SK-N-SH treated with all-trans-retinoic acid at 6 μM for 48 hours (cell line): ENCODE measurements around the gene CCDC59.

ENCODE experiments used
- ATAC-seq: fragments of 200-7000 bp; cut with Tn5 transposase; 3 replicates; pipeline ENCODE4 v1.9.1; 2020; ENCODE audit warnings: mild to moderate bottlenecking, moderate library complexity
- ARNTL ChIP-seq: fragments of 450-650 bp; formaldehyde crosslinking; IDR thresholded peaks from 2 replicates; pipeline ENCODE4 v1.5.0; 2020; ENCODE audit warnings: low read depth, mild to moderate bottlenecking, moderate library complexity, borderline replicate concordance
- BACH2 ChIP-seq: fragments of 250-450 bp; sonication (Bioruptor Pico); IDR thresholded peaks from 2 replicates; pipeline ENCODE4 v1.9.0; 2021; ENCODE audit warnings: mild to moderate bottlenecking, borderline replicate concordance
- ESRRG ChIP-seq: fragments of 250-450 bp; sonication (Bioruptor Pico); IDR thresholded peaks from 2 replicates; pipeline ENCODE4 v1.6.1; 2021; ENCODE audit warnings: mild to moderate bottlenecking
- GLIS3 ChIP-seq: fragments of 250-450 bp; sonication (Bioruptor Pico); IDR thresholded peaks from 2 replicates; pipeline ENCODE4 v1.5.0; 2020; ENCODE audit warnings: mild to moderate bottlenecking, moderate library complexity
- ISL1 ChIP-seq: fragments of 250-450 bp; sonication (Bioruptor Pico); IDR thresholded peaks from 2 replicates; pipeline ENCODE4 v2.1.2; 2022; ENCODE audit warnings: mild to moderate bottlenecking, moderate library complexity
- OSR1 ChIP-seq: fragments of 250-450 bp; sonication (Bioruptor Pico); IDR thresholded peaks from 2 replicates; pipeline ENCODE4 v1.8.0; 2022; ENCODE audit warnings: moderate library complexity, mild to moderate bottlenecking, inconsistent platforms
- PPARA ChIP-seq: fragments of 250-450 bp; sonication (Bioruptor Pico); IDR thresholded peaks from 2 replicates; pipeline ENCODE4 v1.5.0; 2020; ENCODE audit warnings: mild to moderate bottlenecking, borderline replicate concordance
- RARB ChIP-seq: fragments of 250-450 bp; sonication (Bioruptor Pico); IDR thresholded peaks from 2 replicates; pipeline ENCODE4 v1.8.0; 2021; ENCODE audit warnings: mild to moderate bottlenecking, moderate library complexity
- SNAI2 ChIP-seq: fragments of 250-450 bp; sonication (Bioruptor Pico); IDR thresholded peaks from 2 replicates; pipeline ENCODE4 v1.5.0; 2020; ENCODE audit warnings: mild to moderate bottlenecking, moderate library complexity
- TCF4 ChIP-seq: fragments of 250-450 bp; sonication (Bioruptor Pico); IDR thresholded peaks from 2 replicates; pipeline ENCODE4 v1.8.0; 2021; ENCODE audit warnings: mild to moderate bottlenecking, moderate library complexity, borderline replicate concordance
- TOX ChIP-seq: fragments of 250-450 bp; sonication (Bioruptor Pico); IDR thresholded peaks from 2 replicates; pipeline ENCODE4 v1.8.0; 2021; ENCODE audit warnings: mild to moderate bottlenecking, moderate library complexity, borderline replicate concordance
- ZFP3 ChIP-seq: fragments of 250-450 bp; sonication (Bioruptor Pico); IDR thresholded peaks from 2 replicates; pipeline ENCODE4 v1.5.0; 2020; ENCODE audit warnings: mild to moderate bottlenecking, moderate library complexity
- ZFP30 ChIP-seq: fragments of 450-650 bp; formaldehyde crosslinking; IDR thresholded peaks from 2 replicates; pipeline ENCODE4 v1.5.0; 2022; ENCODE audit warnings: mild to moderate bottlenecking, moderate library complexity
- ZNF565 ChIP-seq: fragments of 450-650 bp; formaldehyde crosslinking; conservative IDR thresholded peaks from 2 replicates; pipeline ENCODE4 v1.5.0; 2020; ENCODE audit warnings: low read depth, mild to moderate bottlenecking, moderate library complexity
- ZNF70 ChIP-seq: fragments of 450-650 bp; formaldehyde crosslinking; IDR thresholded peaks from 2 replicates; pipeline ENCODE4 v1.5.0; 2020; ENCODE audit warnings: mild to moderate bottlenecking, moderate library complexity
- ZNF8 ChIP-seq: fragments of 450-650 bp; formaldehyde crosslinking; IDR thresholded peaks from 2 replicates; pipeline ENCODE4 v1.5.0; 2020; ENCODE audit warnings: mild to moderate bottlenecking, moderate library complexity
- TF ChIP-seq, protein P1 (sequence below): fragments of 250-450 bp; sonication (Bioruptor Pico); IDR thresholded peaks from 2 replicates; pipeline ENCODE4 v1.5.1; 2021; ENCODE audit warnings: mild to moderate bottlenecking, moderate library complexity
- TF ChIP-seq, protein P2 (sequence below): fragments of 250-450 bp; sonication (Bioruptor Pico); IDR thresholded peaks from 2 replicates; pipeline ENCODE4 v1.5.0; 2020; ENCODE audit warnings: mild to moderate bottlenecking, moderate library complexity
- TF ChIP-seq, protein P3 (sequence below): fragments of 250-450 bp; sonication (Bioruptor Pico); IDR thresholded peaks from 2 replicates; pipeline ENCODE4 v1.8.0; 2020; ENCODE audit warnings: mild to moderate bottlenecking, moderate library complexity, borderline replicate concordance
- TF ChIP-seq, protein P4 (sequence below): fragments of 250-450 bp; sonication (Bioruptor Pico); IDR thresholded peaks from 2 replicates; pipeline ENCODE4 v1.8.0; 2021; ENCODE audit warnings: low read depth, mild to moderate bottlenecking, moderate library complexity, borderline replicate concordance
- TF ChIP-seq, protein P5 (sequence below): fragments of 250-450 bp; sonication (Bioruptor Pico); IDR thresholded peaks from 2 replicates; pipeline ENCODE4 v1.5.1; 2020; ENCODE audit warnings: low read depth, mild to moderate bottlenecking, moderate library complexity

The CCDC59 gene

DNA sequence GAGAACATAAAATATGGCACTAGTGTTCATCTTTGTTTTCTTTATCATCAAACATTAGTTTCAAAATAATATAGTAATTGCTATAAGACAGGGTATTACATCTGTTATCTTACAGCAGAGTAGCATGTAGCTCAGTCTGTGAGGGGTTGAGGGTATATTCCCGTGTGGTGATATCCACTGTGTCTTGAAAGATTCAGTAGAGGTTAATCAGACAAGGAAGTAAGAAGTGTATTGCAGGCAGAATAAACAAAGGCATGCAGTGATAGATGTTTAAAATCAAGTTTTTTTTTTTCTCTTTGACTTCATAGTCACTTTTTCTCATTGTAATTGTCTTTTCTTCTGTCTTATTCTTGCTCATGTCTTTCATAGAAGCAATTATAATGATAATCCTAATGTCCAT, 48.5 kb upstream of the CCDC59 start:
- ATAC-seq: no peak
- TF ChIP-seq, protein P1, sequence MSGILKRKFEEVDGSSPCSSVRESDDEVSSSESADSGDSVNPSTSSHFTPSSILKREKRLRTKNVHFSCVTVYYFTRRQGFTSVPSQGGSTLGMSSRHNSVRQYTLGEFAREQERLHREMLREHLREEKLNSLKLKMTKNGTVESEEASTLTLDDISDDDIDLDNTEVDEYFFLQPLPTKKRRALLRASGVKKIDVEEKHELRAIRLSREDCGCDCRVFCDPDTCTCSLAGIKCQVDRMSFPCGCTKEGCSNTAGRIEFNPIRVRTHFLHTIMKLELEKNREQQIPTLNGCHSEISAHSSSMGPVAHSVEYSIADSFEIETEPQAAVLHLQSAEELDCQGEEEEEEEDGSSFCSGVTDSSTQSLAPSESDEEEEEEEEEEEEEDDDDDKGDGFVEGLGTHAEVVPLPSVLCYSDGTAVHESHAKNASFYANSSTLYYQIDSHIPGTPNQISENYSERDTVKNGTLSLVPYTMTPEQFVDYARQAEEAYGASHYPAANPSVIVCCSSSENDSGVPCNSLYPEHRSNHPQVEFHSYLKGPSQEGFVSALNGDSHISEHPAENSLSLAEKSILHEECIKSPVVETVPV (CRISPR knock-in tag): no peak
- no peak for TF ChIP-seq PPARA (CRISPR knock-in tag)
- TF ChIP-seq GLIS3 (CRISPR knock-in tag): no peak
- TF ChIP-seq ZNF70: no peak
- TF ChIP-seq RARB (CRISPR knock-in tag): no peak
- TF ChIP-seq BACH2 (CRISPR knock-in tag): no peak
- TF ChIP-seq TOX: no peak

DNA sequence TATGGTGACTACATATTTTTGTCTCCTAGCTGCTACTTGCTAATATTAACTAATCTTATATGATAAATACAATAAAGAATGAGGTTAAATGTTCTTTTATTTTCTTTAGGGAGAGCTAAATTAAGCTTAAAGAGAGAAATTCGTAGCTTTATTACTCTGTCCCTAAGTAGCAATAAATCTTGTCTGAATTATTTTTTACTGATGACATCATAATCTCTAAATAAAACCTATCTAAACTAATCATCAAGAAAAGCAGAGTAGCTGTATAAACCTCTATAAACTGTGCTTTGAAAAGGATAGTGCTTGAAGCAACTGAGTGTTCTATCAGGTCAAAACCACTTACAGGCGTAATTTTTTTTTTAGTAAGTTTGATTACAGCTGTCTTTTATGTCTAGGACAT, 42.6 kb upstream of the CCDC59 start:
- no peak for ATAC-seq
- TF ChIP-seq, protein P2, sequence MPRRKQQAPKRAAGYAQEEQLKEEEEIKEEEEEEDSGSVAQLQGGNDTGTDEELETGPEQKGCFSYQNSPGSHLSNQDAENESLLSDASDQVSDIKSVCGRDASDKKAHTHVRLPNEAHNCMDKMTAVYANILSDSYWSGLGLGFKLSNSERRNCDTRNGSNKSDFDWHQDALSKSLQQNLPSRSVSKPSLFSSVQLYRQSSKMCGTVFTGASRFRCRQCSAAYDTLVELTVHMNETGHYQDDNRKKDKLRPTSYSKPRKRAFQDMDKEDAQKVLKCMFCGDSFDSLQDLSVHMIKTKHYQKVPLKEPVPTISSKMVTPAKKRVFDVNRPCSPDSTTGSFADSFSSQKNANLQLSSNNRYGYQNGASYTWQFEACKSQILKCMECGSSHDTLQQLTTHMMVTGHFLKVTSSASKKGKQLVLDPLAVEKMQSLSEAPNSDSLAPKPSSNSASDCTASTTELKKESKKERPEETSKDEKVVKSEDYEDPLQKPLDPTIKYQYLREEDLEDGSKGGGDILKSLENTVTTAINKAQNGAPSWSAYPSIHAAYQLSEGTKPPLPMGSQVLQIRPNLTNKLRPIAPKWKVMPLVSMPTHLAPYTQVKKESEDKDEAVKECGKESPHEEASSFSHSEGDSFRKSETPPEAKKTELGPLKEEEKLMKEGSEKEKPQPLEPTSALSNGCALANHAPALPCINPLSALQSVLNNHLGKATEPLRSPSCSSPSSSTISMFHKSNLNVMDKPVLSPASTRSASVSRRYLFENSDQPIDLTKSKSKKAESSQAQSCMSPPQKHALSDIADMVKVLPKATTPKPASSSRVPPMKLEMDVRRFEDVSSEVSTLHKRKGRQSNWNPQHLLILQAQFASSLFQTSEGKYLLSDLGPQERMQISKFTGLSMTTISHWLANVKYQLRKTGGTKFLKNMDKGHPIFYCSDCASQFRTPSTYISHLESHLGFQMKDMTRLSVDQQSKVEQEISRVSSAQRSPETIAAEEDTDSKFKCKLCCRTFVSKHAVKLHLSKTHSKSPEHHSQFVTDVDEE (CRISPR knock-in tag): no peak
- TF ChIP-seq ESRRG (no peak), ZFP30 (CRISPR knock-in tag) (no peak), SNAI2 (CRISPR knock-in tag) (no peak), ISL1 (no peak), BACH2 (CRISPR knock-in tag) (no peak), ZNF70 (no peak), RARB (CRISPR knock-in tag) (no peak)
- TF ChIP-seq, protein P3, sequence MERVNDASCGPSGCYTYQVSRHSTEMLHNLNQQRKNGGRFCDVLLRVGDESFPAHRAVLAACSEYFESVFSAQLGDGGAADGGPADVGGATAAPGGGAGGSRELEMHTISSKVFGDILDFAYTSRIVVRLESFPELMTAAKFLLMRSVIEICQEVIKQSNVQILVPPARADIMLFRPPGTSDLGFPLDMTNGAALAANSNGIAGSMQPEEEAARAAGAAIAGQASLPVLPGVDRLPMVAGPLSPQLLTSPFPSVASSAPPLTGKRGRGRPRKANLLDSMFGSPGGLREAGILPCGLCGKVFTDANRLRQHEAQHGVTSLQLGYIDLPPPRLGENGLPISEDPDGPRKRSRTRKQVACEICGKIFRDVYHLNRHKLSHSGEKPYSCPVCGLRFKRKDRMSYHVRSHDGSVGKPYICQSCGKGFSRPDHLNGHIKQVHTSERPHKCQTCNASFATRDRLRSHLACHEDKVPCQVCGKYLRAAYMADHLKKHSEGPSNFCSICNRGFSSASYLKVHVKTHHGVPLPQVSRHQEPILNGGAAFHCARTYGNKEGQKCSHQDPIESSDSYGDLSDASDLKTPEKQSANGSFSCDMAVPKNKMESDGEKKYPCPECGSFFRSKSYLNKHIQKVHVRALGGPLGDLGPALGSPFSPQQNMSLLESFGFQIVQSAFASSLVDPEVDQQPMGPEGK (CRISPR knock-in tag): no peak
- TF ChIP-seq, protein P4, sequence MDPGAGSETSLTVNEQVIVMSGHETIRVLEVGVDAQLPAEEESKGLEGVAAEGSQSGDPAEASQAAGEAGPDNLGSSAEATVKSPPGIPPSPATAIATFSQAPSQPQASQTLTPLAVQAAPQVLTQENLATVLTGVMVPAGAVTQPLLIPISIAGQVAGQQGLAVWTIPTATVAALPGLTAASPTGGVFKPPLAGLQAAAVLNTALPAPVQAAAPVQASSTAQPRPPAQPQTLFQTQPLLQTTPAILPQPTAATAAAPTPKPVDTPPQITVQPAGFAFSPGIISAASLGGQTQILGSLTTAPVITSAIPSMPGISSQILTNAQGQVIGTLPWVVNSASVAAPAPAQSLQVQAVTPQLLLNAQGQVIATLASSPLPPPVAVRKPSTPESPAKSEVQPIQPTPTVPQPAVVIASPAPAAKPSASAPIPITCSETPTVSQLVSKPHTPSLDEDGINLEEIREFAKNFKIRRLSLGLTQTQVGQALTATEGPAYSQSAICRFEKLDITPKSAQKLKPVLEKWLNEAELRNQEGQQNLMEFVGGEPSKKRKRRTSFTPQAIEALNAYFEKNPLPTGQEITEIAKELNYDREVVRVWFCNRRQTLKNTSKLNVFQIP (CRISPR knock-in tag): no peak
- TF ChIP-seq, protein P1 (CRISPR knock-in tag): no peak
- TF ChIP-seq, protein P5, sequence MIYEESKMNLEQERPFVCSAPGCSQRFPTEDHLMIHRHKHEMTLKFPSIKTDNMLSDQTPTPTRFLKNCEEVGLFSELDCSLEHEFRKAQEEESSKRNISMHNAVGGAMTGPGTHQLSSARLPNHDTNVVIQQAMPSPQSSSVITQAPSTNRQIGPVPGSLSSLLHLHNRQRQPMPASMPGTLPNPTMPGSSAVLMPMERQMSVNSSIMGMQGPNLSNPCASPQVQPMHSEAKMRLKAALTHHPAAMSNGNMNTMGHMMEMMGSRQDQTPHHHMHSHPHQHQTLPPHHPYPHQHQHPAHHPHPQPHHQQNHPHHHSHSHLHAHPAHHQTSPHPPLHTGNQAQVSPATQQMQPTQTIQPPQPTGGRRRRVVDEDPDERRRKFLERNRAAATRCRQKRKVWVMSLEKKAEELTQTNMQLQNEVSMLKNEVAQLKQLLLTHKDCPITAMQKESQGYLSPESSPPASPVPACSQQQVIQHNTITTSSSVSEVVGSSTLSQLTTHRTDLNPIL (CRISPR knock-in tag): no peak

DNA sequence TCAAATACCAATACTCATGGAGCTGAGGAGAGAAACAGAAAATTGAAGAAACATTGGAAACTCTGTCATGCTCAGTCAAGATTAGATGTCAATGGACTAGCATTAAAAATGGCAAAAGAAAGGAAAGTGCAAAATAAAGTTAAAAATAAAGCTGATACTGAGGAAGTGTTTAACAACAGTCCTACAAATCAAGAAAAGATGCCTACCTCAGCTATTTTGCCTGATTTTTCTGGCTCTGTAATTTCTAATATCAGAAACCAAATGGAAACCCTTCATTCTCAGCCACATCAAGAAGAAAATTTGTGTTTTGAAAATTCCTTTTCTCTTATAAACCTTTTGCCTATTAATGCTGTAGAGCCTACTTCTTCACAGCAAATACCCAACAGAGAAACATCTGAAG, 40.7 kb upstream of the CCDC59 start:
- TF ChIP-seq TCF4 (no peak), ISL1 (no peak), SNAI2 (CRISPR knock-in tag) (no peak), OSR1 (CRISPR knock-in tag) (no peak), GLIS3 (CRISPR knock-in tag) (no peak), PPARA (CRISPR knock-in tag) (no peak), ZNF70 (no peak), ZNF565 (CRISPR knock-in tag) (no peak), ZFP3 (CRISPR knock-in tag) (no peak), TOX (no peak), ARNTL (no peak), ESRRG (no peak), ZNF8 (CRISPR knock-in tag) (no peak)
- TF ChIP-seq, protein P1 (CRISPR knock-in tag): no peak
- TF ChIP-seq, protein P5 (CRISPR knock-in tag): no peak
- TF ChIP-seq, protein P4 (CRISPR knock-in tag): no peak
- TF ChIP-seq, all 23 proteins: peak for 0
- ATAC-seq: no peak
